Mucosa of descending colon (tissue), 3 donors: Measurements from ENCODE around the gene MKNK2. TPM values are rescaled to one million over a fixed set of nuclear protein-coding genes. Genes with fewer than 3 reads are reported as not detected.

ENCODE experiments used
- ATAC-seq: fragments of 200-7000 bp; cut with Tn5 transposase; one replicate; pipeline ENCODE4 v1.9.1; 2020; ENCODE audit warnings: mild to moderate bottlenecking, moderate library complexity
- DNase-seq, 3 donors: peaks; one replicate each; pipeline ENCODE4 v3.0.0-alpha.2; 2020
- H3K36me3 ChIP-seq: fragments of 200-600 bp; one replicate; pipeline ENCODE4 v1.8.0; 2021; ENCODE audit warnings: low read depth, mild to moderate bottlenecking
- H3K4me1 ChIP-seq: fragments of 200-600 bp; one replicate; pipeline ENCODE4 v1.8.0; 2021; ENCODE audit warnings: low read depth, mild to moderate bottlenecking
- H3K4me3 ChIP-seq: fragments of 200-600 bp; one replicate; pipeline ENCODE4 v1.8.0; 2021; ENCODE audit warnings: mild to moderate bottlenecking
- H3K9me3 ChIP-seq: fragments of 200-600 bp; one replicate; pipeline ENCODE4 v1.8.0; 2021; ENCODE audit warnings: mild to moderate bottlenecking
- CTCF ChIP-seq: fragments of 200-600 bp; IDR thresholded peaks from one replicate; pipeline ENCODE4 v1.8.0; 2022; ENCODE audit warnings: antibody characterized with exemption, mild to moderate bottlenecking
- intact Hi-C, 2 donors: fragments of 100-400 bp; cut with DNase I in 1 of 2; cut with micrococcal nuclease in 1 of 2; formaldehyde crosslinking; loops; one replicate each; pipeline versions ENCODE4 v1.11.0 to v1.11.1; 2022; cut with DNase I, micrococcal nuclease
- total RNA-seq, 3 donors: library from RNA; stranded (reverse); fragmentation: NEBNext Ultra II Directional in 2 of 3; extraction: Animal tissue kit (Norgen Biotek cat#: 25700) in 2 of 3; gene quantifications; one replicate each; pipeline versions ENCODE4 v1.2.1 to v1.2.4, GENCODE V29; 2021 to 2023
- donor health status: DM: no; HTN: no; CAD: no; lungs with moderate emphysema.
- donor health status: DM: no; HTN: no; CAD: no.
- donor health status: DM: no; HTN: yes; CAD: no.

The MKNK2 gene
- total RNA-seq, 3 donors from 2014 or later: 252 to 330 (median 304) TPM

DNA sequence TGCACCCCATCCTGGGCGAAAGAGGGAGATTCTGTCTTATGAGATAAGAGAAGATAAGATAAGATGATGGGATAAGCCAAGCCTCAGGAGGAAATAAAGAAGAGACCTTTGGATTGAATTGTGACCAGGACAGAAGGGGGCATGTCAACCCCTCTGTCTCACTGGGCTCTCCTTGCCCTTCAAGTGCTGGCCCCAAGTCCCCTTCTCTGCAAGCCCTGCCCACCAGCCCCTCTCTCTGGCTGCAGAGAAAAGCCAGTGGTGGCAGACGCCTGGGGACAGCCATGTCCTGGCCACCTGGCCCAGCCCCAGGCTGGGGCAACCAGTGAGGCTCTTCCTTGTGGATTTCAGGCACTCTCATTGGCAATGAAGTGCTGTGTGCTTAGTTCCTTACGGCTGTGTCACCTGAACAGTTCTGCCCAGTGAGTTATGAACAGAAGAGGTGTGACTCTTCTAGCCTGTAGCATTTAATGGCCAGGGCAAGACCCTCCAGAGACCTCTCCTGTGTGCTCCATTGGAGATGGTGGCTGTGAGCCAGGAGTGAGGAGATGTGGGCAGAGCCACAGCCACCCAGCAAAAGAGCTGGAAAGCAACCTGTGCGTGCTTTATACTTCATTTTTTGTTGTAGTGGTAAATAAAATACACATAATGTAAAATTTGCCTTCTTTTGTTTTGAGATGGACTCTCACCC, 29.4 kb downstream of the MKNK2 start:
- Histone ChIP-seq H3K9me3 (no peaks in the 10 kb centered on the region), H3K36me3 (no peaks in the 10 kb centered on the region), H3K4me3 (no peak overlapping the region), H3K4me1 (no peaks in the 10 kb centered on the region)
- no peak for TF ChIP-seq CTCF
- DNase-seq (no peak), ATAC-seq (peak; percentile 80)
- intact Hi-C loops: loop anchor here in 1 of 2 donors (5.0 kb wide), 1 partner anchor 46 kb away; no protein-coding TSS in a partner anchor

GRCh38 chr19:2018752-2019151, 32.3 kb downstream of the MKNK2 start:
- TF ChIP-seq CTCF: no peak
- H3K36me3 ChIP-seq: no peaks in the 10 kb centered on the region
- ATAC-seq (no peak), DNase-seq (no peak)
- H3K4me3 ChIP-seq: no peak overlapping the region
- H3K4me1 ChIP-seq: peaks cover 5% of the 10 kb centered on the region
- no peaks in the 10 kb centered on the region for H3K9me3 ChIP-seq
- intact Hi-C loops: loop anchor here in 1 of 2 donors (5.0 kb wide), 1 partner anchor 49 kb away; no protein-coding TSS in a partner anchor

DNA sequence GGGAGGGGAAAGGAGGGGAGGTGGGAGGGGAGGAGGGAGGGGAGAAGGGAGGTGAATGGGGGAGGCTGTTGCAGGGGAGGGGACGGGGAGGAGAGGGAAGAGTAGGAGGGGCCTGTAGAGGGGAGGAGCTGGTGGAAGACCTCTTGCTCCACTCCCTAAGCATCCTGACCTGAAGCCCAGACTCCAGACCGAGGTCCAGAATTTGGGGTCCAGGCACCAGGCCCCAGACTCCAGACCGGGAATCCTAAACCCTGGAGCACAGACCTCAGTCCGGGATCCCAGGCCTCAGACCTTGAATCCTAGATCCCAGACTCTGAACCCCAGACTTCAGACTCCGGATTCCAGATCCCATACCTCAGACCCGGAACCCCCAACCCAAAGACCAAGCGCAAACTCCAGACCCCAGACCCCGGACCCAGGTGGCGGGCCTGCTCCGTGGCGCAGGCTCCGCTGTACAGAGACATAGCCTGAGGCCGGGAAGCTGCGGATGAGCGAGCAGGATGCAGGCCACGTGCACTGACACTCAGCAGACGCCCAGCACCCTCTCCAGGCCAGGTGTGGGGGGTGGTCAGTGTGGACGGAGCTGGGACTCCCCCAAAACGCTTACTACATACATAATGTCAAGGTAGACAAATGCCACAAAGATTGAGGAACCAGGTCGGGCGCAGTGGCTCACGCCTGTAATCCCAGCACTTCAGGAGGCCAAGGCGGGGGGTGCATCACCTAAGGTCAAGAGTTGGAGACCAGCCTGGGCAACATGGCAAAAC, 34.8 kb downstream of the MKNK2 start:
- DNase-seq (peak; percentile 74 to 83 (median 80)), ATAC-seq (peak; percentile 88)
- Histone ChIP-seq H3K4me1 (peaks cover 5% of the 10 kb centered on the region), H3K36me3 (no peaks in the 10 kb centered on the region), H3K4me3 (no peak overlapping the region), H3K9me3 (no peaks in the 10 kb centered on the region)
- TF ChIP-seq CTCF: no peak
- intact Hi-C loops: loop anchor here in 1 of 2 donors (5.0 kb wide), 1 partner anchor 51 kb away; no protein-coding TSS in a partner anchor

DNA sequence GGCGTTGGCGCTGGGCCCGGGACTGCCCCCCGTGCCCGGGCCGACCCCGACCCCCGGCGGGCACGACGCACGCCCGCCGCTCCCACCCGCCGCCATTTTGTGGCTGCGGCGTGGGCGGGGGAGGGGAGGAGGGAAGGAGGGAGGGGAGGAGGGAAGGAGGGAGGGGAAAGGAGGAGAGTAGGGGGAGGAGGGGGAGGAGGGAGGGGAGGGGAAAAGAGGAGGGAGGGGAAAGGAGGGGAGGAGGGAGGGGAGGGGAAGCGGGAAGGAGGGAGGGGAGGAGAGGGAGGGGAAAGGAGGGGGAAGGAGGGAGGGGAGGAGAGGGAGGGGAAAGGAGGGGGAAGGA, 35.5 kb downstream of the MKNK2 start, which contains the start of gene BTBD2:
Gene BTBD2 (minus strand): TSS at position 107 of the 343 bp plus-strand sequence. CDS start 11 bp downstream, at position 96.
- DNase-seq (peak in 2 of 3 donors; percentile 66 to 76), ATAC-seq (peak; percentile 47)
- intact Hi-C loops: loop anchor here in 1 of 2 donors (5.0 kb wide), 1 partner anchor 52 kb away; no protein-coding TSS in a partner anchor
- no peak for TF ChIP-seq CTCF
- peak within 1 kb of the TSS; percentile 42 for H3K4me3 ChIP-seq
- H3K4me1 ChIP-seq: peaks cover 5% of the 10 kb centered on the region
- H3K9me3 ChIP-seq: no peaks in the 10 kb centered on the region
- H3K36me3 ChIP-seq: no peaks in the 10 kb centered on the region

- peaks cover 5% of the 10 kb centered on the region for H3K4me1 ChIP-seq
- intact Hi-C loops: loop anchor here in 1 of 2 donors (5.0 kb wide), 1 partner anchor 52 kb away; no protein-coding TSS in a partner anchor
- H3K9me3 ChIP-seq: no peaks in the 10 kb centered on the region
- peak overlapping the region; percentile 42 for H3K4me3 ChIP-seq
- TF ChIP-seq CTCF: no peak
- no peaks in the 10 kb centered on the region for H3K36me3 ChIP-seq
- ATAC-seq (peak; percentile 21), DNase-seq (peak; percentile 22 to 68 (median 58))
Measured at GRCh38 chr19:2014731-2015607, 36.1 kb downstream of the MKNK2 start.
